ENCODE data around the gene MIGA1. TPM values are rescaled to one million over a fixed set of nuclear protein-coding genes. Genes with fewer than 3 reads are reported as not detected.
"Not testable (repeated sequence)": the region's sequence is repeated elsewhere in the genome, so short reads cannot be mapped to it uniquely, and the experiment has no call there.

Gene MIGA1
- total RNA-seq, 2 donors from 2014 or later = 9.7 to 11.5 TPM

GRCh38 chr1:77781683-77782082, 2.2 kb downstream of the MIGA1 start:
- no peak for ATAC-seq
- Mint-ChIP-seq H3K36me3 (peaks cover 38 to 39% of the 10 kb centered on the region in 2 donors), H3K9me3 (peaks cover 3 to 11% of the 10 kb centered on the region in 2 donors), H3K27ac (no peak overlapping the region)
- no peak for DNase-seq (ENCODE audit: low spot score in 2 of 2)

GRCh38 chr1:77783141-77783540, 3.7 kb downstream of the MIGA1 start:
- ATAC-seq = no peak
- H3K27ac Mint-ChIP-seq = no peak overlapping the region
- peaks cover 47 to 50% of the 10 kb centered on the region in 2 donors for H3K36me3 Mint-ChIP-seq
- no peak for DNase-seq (ENCODE audit: low spot score in 2 of 2)
- peaks cover 5 to 13% of the 10 kb centered on the region in 2 donors for H3K9me3 Mint-ChIP-seq

- not testable (repeated sequence) for H3K27ac Mint-ChIP-seq; ATAC-seq; DNase-seq (ENCODE audit: low spot score in 2 of 2)
- H3K9me3 Mint-ChIP-seq = peaks cover 5 to 13% of the 10 kb centered on the region in 2 donors
- peaks cover 38 to 55% of the 10 kb centered on the region in 2 donors for H3K36me3 Mint-ChIP-seq
These were observed 6.8 kb downstream of the MIGA1 start for GRCh38 chr1:77786093-77786741.

GRCh38 chr1:77794550-77794949, 15.1 kb downstream of the MIGA1 start:
- ATAC-seq (no peak), DNase-seq (ENCODE audit: low spot score in 2 of 2) (no peak)
- Mint-ChIP-seq H3K9me3 (no peaks in the 10 kb centered on the region), H3K27ac (no peak overlapping the region), H3K36me3 (peaks cover 0 to 6% of the 10 kb centered on the region in 2 donors)

- H3K27ac Mint-ChIP-seq = peak overlapping the region; percentile 48 to 56
- ATAC-seq = no peak
- DNase-seq (ENCODE audit: low spot score in 2 of 2) = no peak
- no peaks in the 10 kb centered on the region for H3K9me3 Mint-ChIP-seq
- peaks cover 0 to 4% of the 10 kb centered on the region in 2 donors for H3K36me3 Mint-ChIP-seq
These were observed 17.4 kb downstream of the MIGA1 start for GRCh38 chr1:77796695-77797405.

- no peaks in the 10 kb centered on the region for H3K9me3 Mint-ChIP-seq
- H3K36me3 Mint-ChIP-seq = no peaks in the 10 kb centered on the region
- DNase-seq (ENCODE audit: low spot score in 2 of 2) (no peak), ATAC-seq (no peak)
- no peak overlapping the region for H3K27ac Mint-ChIP-seq
These were observed 18.5 kb downstream of the MIGA1 start for GRCh38 chr1:77797991-77798390.

GRCh38 chr1:77802026-77802425, 22.6 kb downstream of the MIGA1 start:
- Mint-ChIP-seq H3K36me3 (peaks cover 0 to 12% of the 10 kb centered on the region in 2 donors), H3K27ac (no peak overlapping the region), H3K9me3 (no peaks in the 10 kb centered on the region)
- ATAC-seq (no peak), DNase-seq (ENCODE audit: low spot score in 2 of 2) (no peak)

- H3K9me3 Mint-ChIP-seq = no peaks in the 10 kb centered on the region
- ATAC-seq (no peak), DNase-seq (ENCODE audit: low spot score in 2 of 2) (no peak)
- H3K27ac Mint-ChIP-seq = no peak overlapping the region
- H3K36me3 Mint-ChIP-seq = peaks cover 0 to 12% of the 10 kb centered on the region in 2 donors
These were observed 23.9 kb downstream of the MIGA1 start for GRCh38 chr1:77803371-77803770.

GRCh38 chr1:77809787-77810462, 30.5 kb downstream of the MIGA1 start:
- H3K9me3 Mint-ChIP-seq; ATAC-seq; H3K27ac Mint-ChIP-seq; DNase-seq (ENCODE audit: low spot score in 2 of 2): not testable (repeated sequence)
- peaks cover 6 to 17% of the 10 kb centered on the region in 2 donors for H3K36me3 Mint-ChIP-seq

GRCh38 chr1:77811589-77811988, 32.1 kb downstream of the MIGA1 start:
- DNase-seq (ENCODE audit: low spot score in 2 of 2); H3K27ac Mint-ChIP-seq; H3K9me3 Mint-ChIP-seq: not testable (repeated sequence)
- peaks cover 6 to 12% of the 10 kb centered on the region in 2 donors for H3K36me3 Mint-ChIP-seq
- peak; percentile 41 to 59 for ATAC-seq

- peak overlapping the region in 1 of 2 donors; percentile 48 for H3K27ac Mint-ChIP-seq
- ATAC-seq (no peak), DNase-seq (ENCODE audit: low spot score in 2 of 2) (no peak)
- H3K9me3 Mint-ChIP-seq = no peaks in the 10 kb centered on the region
- H3K36me3 Mint-ChIP-seq = peaks cover 16 to 18% of the 10 kb centered on the region in 2 donors
These were observed 38.1 kb downstream of the MIGA1 start for GRCh38 chr1:77817368-77818209.

GRCh38 chr1:77820121-77820520, 40.7 kb downstream of the MIGA1 start:
- Mint-ChIP-seq H3K36me3 (peaks cover 7 to 10% of the 10 kb centered on the region in 2 donors), H3K9me3 (no peaks in the 10 kb centered on the region), H3K27ac (peak overlapping the region in 1 of 2 donors; percentile 13)
- ATAC-seq (no peak), DNase-seq (ENCODE audit: low spot score in 2 of 2) (no peak)

- Mint-ChIP-seq H3K27ac (no peak overlapping the region), H3K9me3 (no peaks in the 10 kb centered on the region), H3K36me3 (peaks cover 0 to 7% of the 10 kb centered on the region in 2 donors)
- no peak for ATAC-seq
- DNase-seq (ENCODE audit: low spot score in 2 of 2) = no peak
These were observed 44.6 kb downstream of the MIGA1 start for GRCh38 chr1:77824079-77824478.

- H3K36me3 Mint-ChIP-seq = peaks cover 0 to 6% of the 10 kb centered on the region in 2 donors
- DNase-seq (ENCODE audit: low spot score in 2 of 2) = no peak
- no peak for ATAC-seq
- no peak overlapping the region for H3K27ac Mint-ChIP-seq
- no peaks in the 10 kb centered on the region for H3K9me3 Mint-ChIP-seq
These were observed 45.2 kb downstream of the MIGA1 start for GRCh38 chr1:77824694-77825093.

- H3K36me3 Mint-ChIP-seq = peaks cover 0 to under 1% of the 10 kb centered on the region in 2 donors
- H3K27ac Mint-ChIP-seq = no peak overlapping the region
- no peaks in the 10 kb centered on the region for H3K9me3 Mint-ChIP-seq
- ATAC-seq (peak in 1 of 2 donors; percentile 63), DNase-seq (ENCODE audit: low spot score in 2 of 2) (no peak)
These were observed 45.8 kb downstream of the MIGA1 start for GRCh38 chr1:77825131-77825709.

- H3K36me3 Mint-ChIP-seq; ATAC-seq; H3K9me3 Mint-ChIP-seq; DNase-seq (ENCODE audit: low spot score in 2 of 2): not testable (repeated sequence)
- peak overlapping the region in 1 of 2 donors; percentile 51 for H3K27ac Mint-ChIP-seq
These were observed 47.4 kb downstream of the MIGA1 start for GRCh38 chr1:77826851-77827250.
